Stimulated activated naive B cell treated with anti-CD40 and anti-IgM and Interleukin-4, amounts not matched to agents 10 μg/mL and 1 μg/mL and 100 μg/mL, for 72 hours (primary cell): ENCODE results near the gene GDI2.
A peak's percentile ranks its signal among the peaks of the same experiment; 100 is the strongest.

Experiments
- ATAC-seq, 2 donors: fragments of 150-1000 bp; cut with Tn5 transposase; replicated peaks; 2 replicates each; pipeline ENCODE4 v1.10.0; 2021; ENCODE audit warnings: moderate library complexity in 1 of 2
- DNase-seq: peaks from one replicate; pipeline ENCODE4 v3.0.0; 2021
- H3K27ac Mint-ChIP-seq: one replicate; pipeline ENCODE4 v1.8.0; 2022; ENCODE audit warnings: mild to moderate bottlenecking, mixed read lengths
- H3K27me3 Mint-ChIP-seq, 2 donors: one replicate each; pipeline ENCODE4 v1.8.0; 2022; ENCODE audit warnings: mixed read lengths in 2 of 2
- H3K36me3 Mint-ChIP-seq, 2 donors: one replicate each; pipeline ENCODE4 v1.8.0; 2022; ENCODE audit warnings: mixed read lengths in 2 of 2, mild to moderate bottlenecking in 1 of 2
- H3K4me1 Mint-ChIP-seq, 2 donors: one replicate each; pipeline ENCODE4 v1.8.0; 2022; ENCODE audit warnings: mixed read lengths in 2 of 2, mild to moderate bottlenecking in 1 of 2
- H3K4me3 Mint-ChIP-seq, 2 donors: one replicate each; pipeline ENCODE4 v1.8.0; 2022; ENCODE audit warnings: mild to moderate bottlenecking in 2 of 2, mixed read lengths in 2 of 2, moderate library complexity in 1 of 2
- H3K9me3 Mint-ChIP-seq, 2 donors: one replicate each; pipeline ENCODE4 v1.8.0; 2022; ENCODE audit warnings: mixed read lengths in 2 of 2, mild to moderate bottlenecking in 1 of 2

Gene GDI2

GRCh38 chr10:5732141-5732540 lies 81.1 kb downstream of the GDI2 start:
- H3K27me3 Mint-ChIP-seq, result no peaks in the 10 kb centered on the region
- peaks cover 32 to 56% of the 10 kb centered on the region in 2 donors for H3K36me3 Mint-ChIP-seq
- no peak overlapping the region for H3K27ac Mint-ChIP-seq
- no peak overlapping the region for H3K4me3 Mint-ChIP-seq
- no peak for ATAC-seq
- peaks cover 12 to 35% of the 10 kb centered on the region in 2 donors for H3K4me1 Mint-ChIP-seq
- no peak for DNase-seq
- no peaks in the 10 kb centered on the region for H3K9me3 Mint-ChIP-seq

GRCh38 chr10:5731559-5731958 lies 81.7 kb downstream of the GDI2 start:
- peak overlapping the region; percentile 56 for H3K27ac Mint-ChIP-seq
- H3K4me1 Mint-ChIP-seq, result peaks cover 12 to 31% of the 10 kb centered on the region in 2 donors
- no peak overlapping the region for H3K4me3 Mint-ChIP-seq
- peaks cover 34 to 55% of the 10 kb centered on the region in 2 donors for H3K36me3 Mint-ChIP-seq
- no peak for DNase-seq
- H3K9me3 Mint-ChIP-seq, result no peaks in the 10 kb centered on the region
- no peaks in the 10 kb centered on the region for H3K27me3 Mint-ChIP-seq
- no peak for ATAC-seq

- no peak for DNase-seq
- Mint-ChIP-seq H3K9me3 (no peaks in the 10 kb centered on the region), H3K4me3 (no peak overlapping the region), H3K4me1 (peaks cover 12 to 29% of the 10 kb centered on the region in 2 donors), H3K36me3 (peaks cover 36 to 53% of the 10 kb centered on the region in 2 donors), H3K27ac (peak overlapping the region; percentile 83), H3K27me3 (no peaks in the 10 kb centered on the region)
- ATAC-seq, result no peak
These were observed 82.5 kb downstream of the GDI2 start for GRCh38 chr10:5730766-5731165.

GRCh38 chr10:5723692-5724091 lies 89.5 kb downstream of the GDI2 start:
- Mint-ChIP-seq H3K9me3 (no peaks in the 10 kb centered on the region), H3K4me1 (peaks cover 4 to 11% of the 10 kb centered on the region in 2 donors), H3K27me3 (no peaks in the 10 kb centered on the region), H3K4me3 (no peak overlapping the region), H3K36me3 (peaks cover 32 to 33% of the 10 kb centered on the region in 2 donors), H3K27ac (no peak overlapping the region)
- no peak for ATAC-seq
- DNase-seq, result no peak

GRCh38 chr10:5720182-5720581 lies 93.1 kb downstream of the GDI2 start:
- no peak for ATAC-seq
- DNase-seq, result no peak
- Mint-ChIP-seq H3K9me3 (no peaks in the 10 kb centered on the region), H3K27me3 (no peaks in the 10 kb centered on the region), H3K4me1 (peaks cover 4 to 18% of the 10 kb centered on the region in 2 donors), H3K4me3 (no peak overlapping the region), H3K36me3 (peaks cover 21 to 29% of the 10 kb centered on the region in 2 donors), H3K27ac (no peak overlapping the region)

GRCh38 chr10:5719546-5719945 lies 93.7 kb downstream of the GDI2 start:
- H3K9me3 Mint-ChIP-seq, result no peaks in the 10 kb centered on the region
- no peaks in the 10 kb centered on the region for H3K27me3 Mint-ChIP-seq
- DNase-seq, result no peak
- no peak for ATAC-seq
- no peak overlapping the region for H3K27ac Mint-ChIP-seq
- H3K36me3 Mint-ChIP-seq, result peaks cover 20 to 31% of the 10 kb centered on the region in 2 donors
- no peak overlapping the region for H3K4me3 Mint-ChIP-seq
- H3K4me1 Mint-ChIP-seq, result peaks cover 7 to 23% of the 10 kb centered on the region in 2 donors
